ENCODE results near the gene CMIP.

- TF ChIP-seq POLR2A (IDR thresholded peaks at IDR 0.05): no peak
- no peak for TF ChIP-seq CTCF (IDR thresholded peaks at IDR 0.05)
These were observed 191.8 kb downstream of the CMIP start for GRCh38 chr16:81636298-81636993.

All from Peyer's patch (tissue), 4 donors.